Stimulated activated naive CD4-positive, alpha-beta T cell (primary cell): Measurements from ENCODE around the gene GAK.

ENCODE experiments used
- DNase-seq, 6 experiments: peaks; one replicate each; lab custom pipeline; 2025; lab: John Stamatoyannopoulos, UW

Gene GAK

GRCh38 chr4:827209-828081 lies 104.7 kb downstream of the GAK start:
- no peak for DNase-seq

DNA sequence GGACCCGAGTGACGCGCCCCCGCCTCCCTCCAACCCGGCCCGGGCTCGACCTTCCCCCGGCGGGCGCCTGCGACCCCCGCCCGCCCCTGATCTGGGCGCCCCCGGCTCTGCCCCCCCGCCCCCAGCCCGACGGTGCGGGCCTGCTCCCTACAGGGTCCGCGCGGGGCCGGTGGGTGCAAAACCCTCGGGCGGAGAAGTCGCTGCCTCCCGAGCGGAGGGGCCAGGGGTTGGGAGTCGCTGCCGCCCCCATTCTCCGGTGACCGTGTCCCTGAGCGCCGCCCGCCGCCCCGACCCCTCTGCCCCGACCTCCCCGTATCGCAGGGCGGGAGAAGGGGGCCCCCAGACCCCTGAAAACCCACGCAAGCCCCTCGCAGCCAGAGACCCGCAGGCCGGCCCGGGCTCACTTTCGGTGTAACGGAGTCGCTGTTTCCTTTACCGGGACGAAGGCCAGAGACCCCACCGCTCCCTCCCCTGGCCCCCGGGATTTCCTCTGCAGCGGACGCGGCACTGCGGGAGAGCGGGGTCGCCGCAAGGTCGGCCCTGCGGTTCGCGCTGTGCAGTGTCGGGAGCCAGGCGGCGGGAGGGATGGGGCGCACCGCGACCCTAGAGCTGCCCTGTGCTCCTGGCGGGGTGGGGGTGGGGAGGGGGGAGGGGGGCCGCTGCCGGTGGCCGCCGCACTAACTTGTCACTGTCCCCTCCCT lies 105.5 kb downstream of the GAK start:
- DNase-seq = no peak

DNA sequence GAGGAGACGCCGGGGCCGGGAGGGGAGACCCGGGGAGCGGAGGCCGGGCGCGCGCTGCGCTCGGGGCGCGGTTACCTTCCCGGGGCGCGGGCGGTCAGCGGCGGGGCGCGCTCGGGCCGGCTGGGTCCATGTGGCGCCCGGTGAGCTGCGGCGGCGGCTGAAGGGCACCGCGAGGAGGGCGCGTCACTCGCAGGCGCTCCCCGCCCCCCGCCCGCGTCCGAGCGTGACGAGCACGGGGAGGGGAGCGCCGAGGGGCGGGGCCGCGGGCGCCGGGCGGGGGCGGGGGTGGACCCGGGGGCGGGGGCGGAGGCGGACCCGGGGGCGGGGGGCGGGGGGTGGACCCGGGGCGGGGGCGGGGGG lies 106.2 kb downstream of the GAK start, which contains the start of gene CPLX1:
Gene CPLX1 (minus strand): TSS at position 159 of the 360 bp plus-strand sequence. CDS start 1,607 bp downstream, outside the sequence.
- no peak for DNase-seq

DNA sequence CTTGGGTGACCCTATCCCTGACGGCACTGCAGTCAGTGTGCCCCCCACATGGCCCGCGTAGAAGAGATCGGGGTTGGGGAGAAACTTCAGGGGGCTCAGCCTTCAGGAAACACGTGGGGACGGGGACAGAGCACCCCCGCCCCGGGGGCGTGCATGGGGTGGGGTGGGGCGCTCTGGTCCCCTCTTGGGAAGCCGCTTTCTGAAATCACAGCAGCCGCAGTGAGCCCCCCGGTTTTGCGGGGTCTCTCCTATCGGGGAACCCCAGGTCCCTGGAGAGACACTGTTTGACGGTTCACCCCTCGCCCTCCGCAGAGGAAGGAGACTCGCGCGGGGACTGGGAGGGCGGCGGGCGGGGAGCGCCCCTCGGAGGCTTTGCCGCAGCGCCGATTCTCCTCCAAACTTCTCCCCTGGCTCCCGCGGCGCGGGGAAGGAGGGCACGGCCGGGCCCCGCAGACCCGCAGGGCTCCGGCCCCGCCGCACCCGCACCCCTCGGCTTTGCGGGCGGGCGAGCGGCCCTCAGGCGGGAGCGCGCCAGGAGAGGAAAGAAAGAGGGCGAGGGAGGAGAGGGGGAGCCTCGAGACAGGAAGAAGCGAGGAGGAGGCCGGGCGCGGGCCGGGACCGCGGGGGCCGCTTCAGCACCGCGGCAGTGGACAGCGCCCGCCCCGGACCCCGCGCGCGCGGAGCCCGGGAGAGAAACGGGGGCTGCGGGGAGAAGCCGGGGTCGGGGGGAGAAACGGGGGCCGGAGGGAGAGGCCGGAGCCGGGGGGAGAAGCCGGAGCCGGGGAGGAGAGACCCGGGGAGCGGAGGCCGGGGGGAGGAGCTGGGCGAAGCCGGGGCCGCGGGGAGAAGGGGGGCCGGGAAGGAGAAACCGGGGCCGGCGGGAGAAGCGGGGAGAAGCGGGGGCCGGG lies 106.8 kb downstream of the GAK start:
- DNase-seq = peak in 4 of 6 experiments; percentile 8 to 48 (median 32)

DNA sequence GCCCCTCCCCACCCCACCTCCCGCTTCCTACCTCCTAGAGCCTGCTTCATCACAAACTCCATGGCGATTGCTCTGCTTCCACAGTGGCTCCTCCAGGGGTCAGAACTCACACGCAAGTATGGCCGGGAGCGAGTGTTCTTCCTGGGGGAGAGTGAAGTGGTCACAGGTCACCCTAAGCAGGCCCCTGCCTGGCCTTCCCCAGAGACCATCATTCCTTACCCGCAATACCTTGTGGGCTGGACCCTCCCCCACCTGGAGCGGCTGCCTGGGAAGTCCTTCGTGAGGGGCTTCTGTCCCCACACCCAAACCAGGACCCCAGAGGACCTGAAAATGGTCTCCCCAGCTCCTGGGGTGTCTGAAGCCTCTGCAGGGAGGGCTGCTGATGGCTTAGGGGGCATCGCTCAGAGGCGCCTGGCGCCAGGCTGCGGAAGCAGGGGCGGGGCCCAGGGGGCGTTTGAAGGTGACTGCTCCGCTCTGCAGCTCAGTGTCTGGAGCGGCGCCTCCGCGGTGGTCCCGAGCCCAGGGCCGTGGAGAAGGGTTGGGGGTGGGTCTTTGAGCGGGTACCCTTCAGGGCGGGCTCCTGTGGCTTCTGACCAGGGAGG lies 107.6 kb downstream of the GAK start:
- DNase-seq = no peak

DNA sequence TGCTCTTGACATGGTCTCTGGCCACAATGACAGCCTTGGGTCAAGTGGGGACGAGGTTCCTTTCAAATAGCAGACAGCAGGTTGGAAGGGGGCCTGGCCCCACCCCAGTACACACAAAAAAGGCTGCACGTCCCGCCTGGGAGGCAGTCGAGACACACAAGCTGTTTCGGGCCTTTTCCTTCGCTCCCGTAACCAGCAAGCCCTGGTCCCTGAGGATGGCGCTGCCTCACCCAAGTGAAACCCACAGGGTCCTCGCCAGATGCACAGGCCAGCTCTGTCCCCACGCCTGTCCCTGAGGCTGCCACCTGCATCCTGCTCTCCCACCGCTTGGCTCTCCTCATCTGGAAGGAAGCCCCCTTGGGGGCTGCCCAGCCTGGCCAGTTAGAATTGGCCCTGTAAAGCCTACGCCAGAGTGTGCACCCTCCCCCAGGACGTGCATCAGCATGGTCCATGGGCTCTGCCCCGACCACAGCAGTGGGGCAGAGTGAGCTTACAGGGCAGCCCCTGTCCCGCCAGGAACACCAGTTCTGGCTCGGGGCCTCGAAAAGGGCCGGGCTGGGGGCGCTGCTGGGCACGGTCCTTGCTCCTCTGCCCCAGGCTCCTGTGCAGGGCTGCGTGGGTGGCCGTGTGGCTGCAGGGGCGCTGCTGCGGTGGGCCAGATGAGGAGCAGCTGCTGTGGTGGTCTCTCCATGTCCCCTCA lies 108.2 kb downstream of the GAK start:
- no peak for DNase-seq

DNA sequence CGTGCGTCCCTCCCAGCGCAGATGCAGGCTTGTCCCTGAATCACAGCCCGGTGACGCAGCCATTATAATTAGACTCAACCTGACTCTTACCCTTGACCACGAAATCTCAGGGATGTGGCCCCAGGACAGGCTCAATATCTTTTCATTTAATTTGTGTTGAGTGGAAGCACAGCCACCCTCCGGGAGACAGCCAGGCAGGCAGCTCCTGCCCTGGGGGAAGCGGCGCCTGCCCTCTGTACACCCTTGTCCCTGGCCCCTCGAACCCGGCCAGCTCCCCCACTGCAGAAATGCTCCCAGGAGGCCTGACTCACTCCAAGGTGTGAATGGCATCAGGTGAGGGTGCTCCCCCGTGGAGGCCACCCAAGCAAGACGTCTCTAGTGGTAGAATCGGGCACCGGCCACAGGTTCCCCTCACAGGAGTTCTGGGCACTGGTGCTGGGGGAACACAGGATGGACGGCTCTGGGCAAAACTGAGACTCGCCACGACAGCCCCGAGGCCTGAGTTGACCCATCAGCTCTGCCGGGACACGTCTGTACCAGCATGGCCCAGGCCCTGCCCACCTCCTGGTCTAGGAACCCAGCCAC lies 108.8 kb downstream of the GAK start:
- no peak for DNase-seq

- DNase-seq = no peak
Measured at GRCh38 chr4:822361-823175, 109.5 kb downstream of the GAK start.

DNA sequence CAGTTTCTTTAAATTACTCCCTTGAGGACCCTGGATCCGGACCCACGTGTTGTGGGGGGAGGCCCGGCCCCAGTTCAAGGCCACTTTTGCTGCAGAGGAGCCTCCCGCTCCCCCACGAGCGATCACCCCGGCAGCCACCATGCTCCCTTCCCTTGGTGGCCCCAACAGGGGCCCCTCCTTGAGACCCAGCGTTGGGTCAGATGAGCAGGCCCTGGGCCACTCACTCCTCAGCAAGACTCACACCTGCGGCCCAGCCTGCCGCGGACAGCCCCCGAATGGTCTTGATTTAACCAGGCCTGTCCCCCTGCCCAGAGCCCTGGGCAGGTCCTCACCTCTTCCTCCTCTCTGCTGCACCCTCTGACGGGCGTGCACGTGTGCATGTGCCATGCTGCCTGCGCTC lies 110.5 kb downstream of the GAK start:
- DNase-seq = no peak

GRCh38 chr4:821181-821591 lies 110.9 kb downstream of the GAK start:
- DNase-seq = no peak

DNA sequence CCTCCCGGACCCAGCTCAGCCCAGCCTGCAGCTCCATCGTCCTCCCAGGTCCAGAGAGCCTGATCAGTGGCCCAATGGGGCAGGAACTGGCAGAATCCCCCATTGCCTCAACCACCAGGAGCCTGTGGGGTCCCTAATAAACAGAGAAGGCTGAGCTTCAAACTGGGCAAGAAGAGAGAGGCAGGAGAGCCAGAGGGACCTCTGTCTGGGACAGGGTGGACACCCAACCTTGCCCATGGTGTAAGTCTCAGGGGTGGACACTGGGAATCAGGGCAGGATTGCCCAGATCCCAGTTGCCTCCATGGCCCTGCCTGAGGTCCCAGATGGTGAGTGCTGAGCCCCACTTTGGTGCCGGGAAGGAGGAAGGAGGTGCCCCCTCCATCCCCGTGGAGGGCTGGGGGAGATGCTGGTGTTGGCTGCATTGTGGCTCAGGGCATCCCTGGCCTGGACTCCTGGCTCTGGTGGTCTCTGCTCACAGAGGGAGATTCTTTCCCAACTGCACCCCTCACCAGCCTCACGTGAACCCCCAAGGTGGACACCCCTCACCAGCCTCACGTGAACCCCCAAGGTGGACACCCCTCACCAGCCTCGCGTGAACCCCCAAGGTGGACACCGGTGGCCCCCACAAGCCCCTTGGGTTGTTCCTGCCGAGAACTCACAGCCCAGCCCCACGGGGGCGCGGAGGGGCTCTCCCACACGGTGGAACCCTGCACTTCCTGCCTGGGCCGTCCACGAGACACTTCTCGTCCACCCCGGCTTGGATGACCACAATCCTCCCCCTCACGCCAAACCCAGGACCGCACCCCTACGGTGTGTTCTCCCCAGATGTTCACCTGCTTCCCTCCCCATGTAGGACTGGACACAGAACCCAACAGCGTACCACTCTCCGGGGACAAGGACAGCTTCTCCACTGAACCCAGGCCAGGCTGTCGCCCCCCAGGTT lies 111.6 kb downstream of the GAK start:
- no peak for DNase-seq

GRCh38 chr4:819401-820229 lies 112.5 kb downstream of the GAK start:
- DNase-seq = no peak

DNA sequence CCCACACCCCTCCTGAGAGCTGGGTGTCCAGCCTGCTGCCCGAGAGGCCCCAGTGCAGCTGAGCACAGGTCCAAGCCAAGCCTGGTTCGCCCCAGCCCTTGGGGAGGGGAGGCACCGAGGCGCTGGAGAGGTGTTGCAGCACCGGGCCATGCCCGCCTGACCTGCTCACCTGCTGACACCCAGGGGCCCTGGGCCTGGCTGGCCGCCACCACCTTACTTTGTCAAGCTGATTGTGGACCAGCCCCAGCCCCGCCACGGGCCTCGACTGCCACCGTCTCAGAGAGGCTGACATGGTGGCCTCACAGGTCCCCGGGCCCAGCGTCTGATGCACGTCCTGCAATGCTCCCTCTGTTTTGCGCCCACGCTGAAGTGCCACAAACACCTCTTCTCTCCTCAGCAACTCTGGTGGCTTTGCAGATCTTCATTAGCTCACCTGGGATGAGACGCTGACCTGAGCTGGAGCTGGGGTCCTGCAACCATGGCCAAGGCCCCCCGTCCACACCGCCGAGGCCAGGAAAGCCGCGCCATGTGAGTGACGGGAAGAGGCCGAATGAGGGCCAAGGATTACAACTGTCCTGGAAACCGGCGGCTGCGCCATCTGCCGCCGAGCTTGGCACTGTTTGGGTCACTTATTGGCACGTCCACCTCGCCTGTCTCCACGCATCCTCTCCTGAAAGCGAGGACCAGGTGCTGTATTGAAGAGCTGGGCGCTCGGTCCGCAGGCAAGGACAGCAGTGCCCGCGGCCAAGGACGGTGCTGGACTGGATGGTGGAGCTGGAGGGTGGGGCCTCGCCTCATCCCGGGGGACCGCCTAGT lies 113.8 kb downstream of the GAK start:
- no peak for DNase-seq

- no peak for DNase-seq
Measured at GRCh38 chr4:815464-816146, 116.5 kb downstream of the GAK start.

DNA sequence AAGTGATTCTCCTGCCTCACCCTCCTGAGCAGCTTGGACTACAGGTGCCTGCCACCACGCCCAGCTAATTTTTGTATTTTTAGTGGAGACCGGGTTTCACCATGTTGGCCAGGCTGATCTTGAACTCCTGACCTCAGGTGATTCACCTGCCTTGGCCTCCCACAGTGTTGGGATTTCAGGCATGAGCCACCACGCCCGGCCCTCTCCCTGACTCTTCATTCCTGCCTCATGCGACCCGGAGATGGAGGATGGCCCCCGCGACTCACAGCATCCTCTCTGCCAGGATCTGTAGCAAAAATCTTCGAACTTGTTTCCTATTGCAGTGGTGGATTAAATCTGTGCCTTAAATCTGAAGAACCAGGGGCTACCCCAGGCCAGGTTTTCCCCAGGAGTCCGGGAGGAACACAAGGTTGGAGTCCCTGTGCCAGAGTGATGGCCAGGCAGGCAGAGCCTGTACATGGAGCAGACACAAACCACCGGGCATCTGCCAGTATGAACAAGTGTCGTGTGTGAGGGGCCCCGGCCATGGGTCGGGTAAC lies 117.7 kb downstream of the GAK start:
- no peak for DNase-seq

DNA sequence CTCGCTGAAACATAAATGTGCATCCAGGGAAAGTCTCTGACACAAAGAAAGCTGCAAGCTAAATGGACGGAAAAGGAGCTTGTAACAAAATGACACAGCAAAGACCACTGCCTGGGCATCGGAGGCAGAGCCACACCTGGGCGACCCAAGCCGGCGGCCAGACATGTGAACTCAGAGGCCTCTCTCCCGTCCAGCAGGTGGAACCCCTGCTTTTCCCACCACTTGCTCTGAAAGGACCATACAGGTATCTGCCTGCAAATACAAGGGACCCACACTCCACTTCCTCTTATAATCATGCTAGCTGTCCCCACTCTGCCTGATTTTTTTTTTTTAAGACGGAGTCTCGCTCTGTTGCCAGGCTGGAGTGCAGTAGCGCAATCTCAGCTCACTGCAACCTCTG lies 118.2 kb downstream of the GAK start:
- DNase-seq = no peak
